Mucosa of rectum (tissue), 2 donors: ENCODE results near the gene PHC2.

Source experiments
- H3K27ac ChIP-seq, 2 donors: one replicate each; pipeline ENCODE4 v1.7.0; 2013; ENCODE audit warnings: inconsistent platforms in 2 of 2, low read depth in 2 of 2, low read length in 2 of 2
- H3K27me3 ChIP-seq, 2 donors: one replicate each; pipeline ENCODE4 v1.7.0; 2013; ENCODE audit warnings: low read length in 2 of 2; ENCODE audit not compliant: control insufficient read depth in 2 of 2, insufficient read depth in 2 of 2
- H3K36me3 ChIP-seq, 2 donors: one replicate each; pipeline ENCODE4 v1.7.0; 2013; ENCODE audit warnings: low read length in 2 of 2; ENCODE audit not compliant: control insufficient read depth in 2 of 2, insufficient read depth in 2 of 2
- H3K4me1 ChIP-seq, 2 donors: one replicate each; pipeline ENCODE4 v1.7.0; 2013; ENCODE audit warnings: low read length in 2 of 2, mild to moderate bottlenecking in 1 of 2; ENCODE audit not compliant: control insufficient read depth in 2 of 2, insufficient read depth in 2 of 2
- H3K4me3 ChIP-seq, 2 donors: one replicate each; pipeline ENCODE4 v1.7.0; 2013; ENCODE audit warnings: low read length in 2 of 2
- H3K9ac ChIP-seq, 2 donors: one replicate each; pipeline ENCODE4 v1.7.0; 2013; ENCODE audit warnings: low read length in 2 of 2, low read depth in 1 of 2, mild to moderate bottlenecking in 1 of 2
- H3K9me3 ChIP-seq, 2 donors: one replicate each; pipeline ENCODE4 v1.7.0; 2013; ENCODE audit warnings: low read length in 2 of 2; ENCODE audit not compliant: control insufficient read depth in 2 of 2
- donor health status: healthy.
- donor health status: Normal muscosa, but diverticular disease.

The PHC2 gene

DNA sequence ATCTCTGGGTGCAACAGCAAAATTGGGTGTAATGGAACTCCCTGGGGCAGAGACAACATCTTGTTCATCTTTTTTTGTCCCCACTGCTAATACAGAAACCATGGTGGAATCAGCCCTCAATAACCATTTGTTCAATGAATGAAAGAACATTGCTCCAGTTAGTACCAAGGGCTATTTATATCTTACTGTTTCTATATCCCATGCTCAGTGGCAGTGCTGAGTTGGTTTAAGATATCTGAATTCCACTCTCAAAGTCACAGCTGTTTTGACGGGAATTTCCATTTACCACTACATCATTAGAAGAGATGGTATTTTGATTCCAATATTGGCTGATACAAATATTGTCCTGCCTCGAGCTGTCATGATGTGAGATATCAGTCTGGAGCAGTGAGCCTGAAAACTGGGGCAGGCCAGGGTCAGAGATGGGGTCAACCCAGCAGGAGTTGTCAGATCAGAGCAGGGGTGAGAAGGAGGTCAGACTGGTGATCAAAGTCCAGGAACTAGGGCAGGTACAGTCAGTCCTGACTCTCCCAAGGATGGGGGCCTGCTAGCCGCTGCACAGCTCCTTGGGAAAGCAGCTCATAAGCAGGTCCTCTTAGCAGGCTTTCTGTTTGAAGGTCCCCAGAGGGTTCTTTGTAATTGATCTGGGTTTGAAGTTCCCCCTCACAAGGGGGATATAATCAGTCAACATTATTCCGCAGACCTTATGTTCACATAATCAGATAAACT lies 5.8 kb upstream of the PHC2 start:
- Histone ChIP-seq H3K9ac (no peak overlapping the region), H3K27me3 (no peaks in the 10 kb centered on the region), H3K36me3 (no peaks in the 10 kb centered on the region), H3K9me3 (peaks cover 3 to 5% of the 10 kb centered on the region in 2 donors), H3K4me1 (peaks cover 0 to 5% of the 10 kb centered on the region in 2 donors), H3K4me3 (no peak overlapping the region), H3K27ac (no peak overlapping the region)

DNA sequence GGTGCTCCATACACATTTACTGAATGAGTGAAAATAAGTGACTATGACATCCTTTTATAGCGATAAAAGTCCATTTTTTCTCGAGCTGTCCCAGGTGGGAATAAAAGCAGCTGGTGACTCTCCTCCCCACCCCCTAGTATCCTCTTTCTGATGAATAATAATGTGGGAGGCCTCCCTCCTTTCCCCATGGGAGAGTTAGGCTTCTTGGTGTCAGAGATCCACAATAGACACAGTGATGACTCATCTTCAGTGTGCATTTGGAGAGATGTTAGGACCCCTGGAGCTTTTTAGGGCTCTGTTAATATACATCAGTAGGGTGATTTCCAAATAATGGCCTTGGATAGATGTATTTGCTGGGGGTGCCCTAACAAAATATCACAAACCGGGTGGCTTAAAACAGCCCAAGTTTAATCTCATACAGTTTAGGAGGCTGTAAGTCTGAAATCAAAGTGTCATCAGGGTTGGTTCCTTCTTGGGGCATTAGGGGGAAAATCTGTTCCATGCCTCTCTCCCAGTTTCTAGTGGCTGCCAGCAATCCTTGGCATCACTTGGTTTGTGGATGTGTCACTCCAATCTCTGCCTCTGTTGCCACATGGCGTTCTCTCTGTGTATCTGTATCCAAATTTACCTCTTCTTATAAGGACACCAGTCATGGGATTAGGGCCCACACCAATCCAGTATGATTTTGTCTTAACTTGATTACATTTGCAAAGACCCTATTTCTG lies 4.4 kb upstream of the PHC2 start:
- Histone ChIP-seq H3K27ac (no peak overlapping the region), H3K9me3 (no peaks in the 10 kb centered on the region), H3K27me3 (no peaks in the 10 kb centered on the region), H3K36me3 (no peaks in the 10 kb centered on the region), H3K9ac (no peak overlapping the region), H3K4me3 (no peak overlapping the region), H3K4me1 (peaks cover under 1 to 5% of the 10 kb centered on the region in 2 donors)

DNA sequence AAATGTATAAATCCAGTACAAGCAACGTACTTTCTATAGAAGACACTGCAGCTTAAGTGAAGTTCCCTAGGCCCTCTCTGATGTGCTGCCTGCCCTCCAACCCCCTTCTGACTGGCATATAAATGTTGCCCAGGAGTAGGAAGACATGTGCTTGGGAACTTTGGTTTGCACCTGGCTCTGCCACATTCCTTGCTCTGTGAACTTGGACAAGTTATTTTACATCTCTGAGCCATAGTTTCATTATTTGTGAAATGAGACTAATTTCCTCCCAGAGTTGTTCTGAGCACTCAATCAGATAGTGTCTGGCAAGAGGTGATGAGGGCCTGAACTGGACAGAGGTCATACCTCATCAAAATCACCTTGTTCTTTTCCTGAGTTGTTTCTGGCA lies 3.5 kb upstream of the PHC2 start:
- Histone ChIP-seq H3K4me1 (peaks cover 6 to 9% of the 10 kb centered on the region in 2 donors), H3K27ac (no peak overlapping the region), H3K36me3 (no peaks in the 10 kb centered on the region), H3K27me3 (peaks cover 0 to 4% of the 10 kb centered on the region in 2 donors), H3K9ac (no peak overlapping the region), H3K4me3 (no peak overlapping the region), H3K9me3 (no peaks in the 10 kb centered on the region)

DNA sequence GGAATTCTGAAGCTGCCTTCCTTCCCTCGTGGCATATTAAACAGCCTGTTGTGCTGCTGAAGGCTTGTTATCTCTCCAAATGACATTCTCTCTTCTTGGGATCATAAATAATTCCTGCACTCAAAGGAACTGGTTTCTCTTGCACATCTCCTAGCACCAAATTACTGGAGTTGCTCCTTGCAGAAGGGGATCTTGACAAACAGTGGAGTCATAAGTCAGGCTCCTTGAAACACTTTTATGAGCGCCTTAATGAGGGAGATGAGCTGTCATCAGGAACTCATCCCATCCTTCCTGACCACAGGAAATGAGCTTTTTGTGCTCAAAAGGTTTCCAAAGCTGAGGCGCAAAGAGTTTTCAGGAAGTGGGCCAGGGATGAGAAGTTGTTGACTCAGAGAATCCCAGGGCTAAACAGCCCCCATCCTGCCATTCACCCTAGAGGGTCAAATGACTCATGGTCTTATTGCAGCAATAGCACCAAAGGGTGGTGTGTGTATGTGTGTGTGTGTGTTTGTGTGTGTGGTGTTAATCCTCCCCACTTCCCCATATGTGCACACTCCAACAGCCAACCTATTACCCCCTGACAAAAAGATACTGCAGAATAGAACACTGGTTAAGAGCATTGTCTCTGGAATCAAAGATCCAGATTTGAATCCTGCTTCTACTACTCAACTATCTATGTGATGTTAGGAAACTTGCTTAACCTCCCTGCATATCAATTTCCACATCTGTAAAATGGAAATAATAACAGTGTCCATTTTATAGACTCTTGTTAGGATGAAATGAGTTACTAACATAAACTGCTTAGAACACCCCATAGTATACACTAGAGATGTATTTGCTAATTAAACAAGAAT lies 2.8 kb upstream of the PHC2 start:
- H3K4me1 ChIP-seq: peaks cover 6 to 9% of the 10 kb centered on the region in 2 donors
- H3K4me3 ChIP-seq: no peak overlapping the region
- peaks cover 2 to 4% of the 10 kb centered on the region in 2 donors for H3K27me3 ChIP-seq
- H3K36me3 ChIP-seq: no peaks in the 10 kb centered on the region
- H3K9ac ChIP-seq: no peak overlapping the region
- peak overlapping the region in 1 of 2 donors; percentile 18 for H3K27ac ChIP-seq
- H3K9me3 ChIP-seq: no peaks in the 10 kb centered on the region

DNA sequence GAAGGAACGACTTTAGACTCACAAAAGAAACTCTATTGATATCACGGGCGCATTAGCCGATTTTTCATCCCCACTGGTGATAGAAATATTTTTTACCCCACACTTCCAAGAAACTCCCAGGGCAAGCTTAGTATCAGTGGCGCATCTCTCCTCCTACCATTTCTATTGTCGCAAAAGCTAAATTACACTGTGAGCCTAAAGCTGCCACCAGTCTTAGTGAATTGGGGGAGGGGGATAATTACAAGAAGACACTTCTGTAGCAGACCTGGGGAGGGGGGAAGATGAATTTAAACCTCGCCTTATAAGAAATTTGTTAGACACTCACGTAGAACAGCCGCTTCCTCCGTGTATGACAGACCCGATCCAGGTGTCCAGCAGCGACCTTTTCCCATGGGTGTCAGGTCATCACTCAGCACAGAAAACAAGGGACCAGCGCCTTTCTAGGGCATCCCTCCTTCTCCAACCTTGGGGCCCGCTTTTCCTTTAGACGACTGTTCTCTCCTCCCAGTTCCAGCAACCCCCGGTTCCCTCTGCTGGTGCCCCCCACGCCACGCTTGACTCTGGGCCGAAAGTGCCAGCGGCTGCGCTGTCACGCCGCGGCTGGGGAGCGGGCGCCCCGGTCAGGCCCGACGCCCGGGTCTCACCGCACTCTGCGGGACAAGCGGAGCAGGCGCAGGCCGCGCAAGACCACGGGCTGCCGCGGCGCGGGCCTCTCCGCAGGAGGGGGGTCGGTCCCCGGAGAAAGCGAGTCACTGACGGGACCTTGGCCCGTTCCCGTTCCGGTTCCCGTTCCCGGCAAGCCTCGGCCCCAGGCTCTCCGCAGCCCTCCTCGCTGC lies 821 bp downstream of the PHC2 start:
- H3K9me3 ChIP-seq: no peaks in the 10 kb centered on the region
- H3K4me3 ChIP-seq: peak overlapping the region; percentile 51 to 60
- peaks cover 6 to 9% of the 10 kb centered on the region in 2 donors for H3K4me1 ChIP-seq
- no peaks in the 10 kb centered on the region for H3K36me3 ChIP-seq
- peak overlapping the region in 1 of 2 donors; percentile 3 for H3K27ac ChIP-seq
- peak overlapping the region in 1 of 2 donors; percentile 68 for H3K9ac ChIP-seq
- peaks cover 4 to 6% of the 10 kb centered on the region in 2 donors for H3K27me3 ChIP-seq

DNA sequence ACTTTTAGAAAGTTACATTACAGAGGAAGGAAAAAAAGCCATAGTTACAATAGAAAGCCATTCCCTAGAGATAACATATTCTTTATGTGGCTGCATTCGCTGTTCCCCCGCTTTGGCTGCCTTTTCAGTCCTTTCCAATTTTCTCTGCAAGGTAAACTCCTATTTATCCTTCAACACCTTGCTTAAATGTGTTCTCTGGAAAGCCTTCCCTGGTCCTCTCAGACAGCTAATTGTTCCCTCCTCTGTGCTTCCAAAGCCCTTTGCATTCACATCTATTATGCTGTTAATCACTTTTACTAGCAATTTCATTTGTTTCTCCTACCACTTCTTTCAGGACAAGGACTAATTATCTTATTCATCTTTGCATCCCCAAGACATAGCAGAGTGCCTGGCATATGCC lies 1.6 kb downstream of the PHC2 start:
- Histone ChIP-seq H3K27ac (no peak overlapping the region), H3K36me3 (no peaks in the 10 kb centered on the region), H3K9ac (no peak overlapping the region), H3K4me1 (peaks cover 6 to 8% of the 10 kb centered on the region in 2 donors), H3K27me3 (peaks cover 4 to 6% of the 10 kb centered on the region in 2 donors), H3K4me3 (peak overlapping the region in 1 of 2 donors; percentile 60), H3K9me3 (no peaks in the 10 kb centered on the region)

- Histone ChIP-seq H3K27me3 (peaks cover 4 to 6% of the 10 kb centered on the region in 2 donors), H3K36me3 (no peaks in the 10 kb centered on the region), H3K4me1 (peaks cover 4 to 6% of the 10 kb centered on the region in 2 donors), H3K9me3 (no peaks in the 10 kb centered on the region), H3K27ac (no peak overlapping the region), H3K9ac (no peak overlapping the region), H3K4me3 (no peak overlapping the region)
Observed at GRCh38 chr1:33428661-33429060, 2.2 kb downstream of the PHC2 start.

DNA sequence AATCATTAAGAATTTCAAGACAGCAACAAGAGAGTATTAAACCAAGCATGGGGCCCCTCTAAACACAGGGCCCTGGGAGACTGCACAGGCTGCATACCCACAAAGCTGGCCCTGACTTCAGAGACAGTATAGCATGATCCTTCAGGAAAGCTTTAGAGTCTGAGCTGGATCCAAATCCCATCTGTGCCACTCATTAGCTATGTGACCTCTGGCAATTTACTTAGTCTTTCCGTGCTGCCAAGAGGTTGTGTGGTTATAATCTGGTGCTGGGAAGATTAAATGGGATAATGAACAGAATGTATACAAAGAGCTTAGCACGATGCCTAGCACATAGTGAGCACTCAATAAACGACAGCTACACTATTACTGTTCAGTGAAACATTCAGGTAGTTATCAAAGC lies 4.0 kb downstream of the PHC2 start:
- H3K27me3 ChIP-seq: peaks cover 4 to 6% of the 10 kb centered on the region in 2 donors
- no peak overlapping the region for H3K4me3 ChIP-seq
- H3K9ac ChIP-seq: no peak overlapping the region
- H3K4me1 ChIP-seq: peaks cover 4 to 6% of the 10 kb centered on the region in 2 donors
- no peaks in the 10 kb centered on the region for H3K9me3 ChIP-seq
- no peak overlapping the region for H3K27ac ChIP-seq
- no peaks in the 10 kb centered on the region for H3K36me3 ChIP-seq

DNA sequence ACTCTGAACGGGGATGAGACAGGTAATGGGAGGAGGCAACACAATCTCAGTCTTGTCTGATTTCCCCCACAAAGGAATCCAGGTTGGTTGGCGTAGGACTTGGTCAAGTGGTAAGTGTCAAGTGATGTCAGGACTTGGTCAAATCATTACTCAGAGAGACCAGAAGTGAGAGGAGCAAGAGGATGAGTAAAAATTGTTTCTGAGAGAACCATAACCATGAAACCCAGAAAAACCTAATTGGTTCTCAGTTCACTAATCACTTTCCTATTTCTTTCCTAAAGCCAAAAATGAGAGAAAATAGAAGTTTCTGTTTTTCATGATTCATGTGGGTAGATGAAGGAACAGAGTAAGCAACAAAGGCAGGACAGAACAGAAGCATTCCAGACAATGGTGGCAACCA lies 5.0 kb downstream of the PHC2 start:
- Histone ChIP-seq H3K9me3 (no peaks in the 10 kb centered on the region), H3K4me3 (no peak overlapping the region), H3K36me3 (no peaks in the 10 kb centered on the region), H3K4me1 (peaks cover 4 to 6% of the 10 kb centered on the region in 2 donors), H3K9ac (no peak overlapping the region), H3K27ac (no peak overlapping the region), H3K27me3 (peaks cover 4 to 6% of the 10 kb centered on the region in 2 donors)
